Activated CD4-positive, CD25-positive, alpha-beta regulatory T cell treated with anti-CD3 and anti-CD28 coated beads, Interleukin-2, amount 50 U/mL, for 72 hours (primary cell): ENCODE results near the gene LITAF.
A peak's percentile ranks its signal among the peaks of the same experiment; 100 is the strongest.
"Not testable (repeated sequence)": the region's sequence is repeated elsewhere in the genome, so short reads cannot be mapped to it uniquely, and the experiment has no call there.

ENCODE experiments used
- DNase-seq: peaks from one replicate; pipeline ENCODE4 v3.0.0; 2021

Gene LITAF

DNA sequence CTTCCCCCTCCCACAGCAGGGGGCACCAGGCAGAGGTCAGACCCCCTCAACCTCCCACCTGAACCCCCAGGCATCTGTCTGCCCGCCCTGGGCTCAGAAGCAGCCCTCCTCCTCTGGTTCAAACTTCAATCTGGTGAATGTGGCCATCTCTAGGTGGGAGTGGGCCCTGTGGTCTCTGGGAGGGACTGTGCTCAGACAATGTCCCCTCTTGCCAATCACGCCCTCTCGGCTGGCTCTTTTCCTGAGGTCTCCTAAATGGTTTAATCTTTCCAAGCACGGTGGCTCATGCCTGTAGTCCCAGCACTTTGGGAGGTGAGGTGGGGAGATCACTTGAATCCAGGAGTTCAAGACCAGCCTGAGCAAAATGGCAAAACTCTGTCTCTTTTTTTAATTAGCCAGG, 15.2 kb downstream of the LITAF start:
- DNase-seq, result no peak

DNA sequence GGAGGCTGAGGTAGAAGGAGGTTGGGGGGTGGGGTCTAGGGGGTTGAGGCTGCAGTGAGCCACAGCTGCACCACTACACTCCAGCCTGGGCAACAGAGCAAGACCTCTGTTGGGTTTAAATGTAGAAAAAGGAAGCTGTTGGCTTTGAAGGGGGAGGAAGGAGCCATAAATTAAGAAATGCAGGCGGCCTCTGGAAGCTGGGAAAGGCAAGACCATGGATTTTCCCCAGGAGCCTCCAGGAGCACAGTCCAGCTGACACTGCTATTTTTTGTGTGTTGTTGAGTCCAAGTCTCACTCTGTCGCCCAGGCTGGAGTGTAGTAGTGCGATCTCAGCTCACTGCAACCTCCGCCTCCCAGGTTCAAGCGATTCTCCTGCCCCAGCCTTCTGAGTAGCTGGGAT, 15.9 kb downstream of the LITAF start:
- DNase-seq, result no peak

DNA sequence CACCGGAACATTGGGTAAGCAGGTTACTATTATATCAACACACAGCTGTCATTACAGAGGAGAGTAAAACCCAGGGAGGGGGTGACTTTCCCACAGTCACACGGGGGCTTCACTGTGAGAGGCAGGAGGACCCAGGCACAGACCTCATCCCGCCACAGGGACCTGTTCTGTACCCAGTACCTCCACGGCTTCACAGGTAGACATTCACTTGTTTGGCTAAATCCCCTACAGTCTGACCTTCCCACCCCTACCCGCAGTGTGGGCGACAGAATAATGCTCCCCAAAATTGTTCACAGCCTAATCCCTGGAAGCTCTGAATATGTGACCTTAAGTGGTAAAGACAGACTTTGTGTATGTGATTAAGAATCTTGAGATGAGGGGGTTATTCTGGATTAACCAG, 16.5 kb downstream of the LITAF start:
- DNase-seq, result no peak

DNA sequence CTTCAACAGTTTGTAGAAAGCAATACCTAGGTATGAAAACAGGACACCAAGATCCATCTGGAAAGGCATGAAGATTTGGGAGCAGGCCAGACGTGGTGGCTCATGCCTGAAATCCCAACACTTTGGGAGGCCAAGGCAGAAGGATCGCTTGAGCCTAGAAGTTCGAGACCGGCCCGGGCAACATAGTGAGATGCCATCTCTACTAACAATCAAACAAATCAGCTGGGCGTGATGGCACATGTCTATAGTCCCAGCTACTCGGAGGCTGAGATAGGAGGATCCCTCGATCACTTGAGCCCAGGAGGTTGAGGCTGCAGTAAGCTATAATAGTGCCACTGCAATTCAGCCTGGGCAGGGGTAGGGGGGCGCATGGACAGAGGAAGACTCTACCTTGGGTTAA, 20.3 kb downstream of the LITAF start:
- no peak for DNase-seq

DNA sequence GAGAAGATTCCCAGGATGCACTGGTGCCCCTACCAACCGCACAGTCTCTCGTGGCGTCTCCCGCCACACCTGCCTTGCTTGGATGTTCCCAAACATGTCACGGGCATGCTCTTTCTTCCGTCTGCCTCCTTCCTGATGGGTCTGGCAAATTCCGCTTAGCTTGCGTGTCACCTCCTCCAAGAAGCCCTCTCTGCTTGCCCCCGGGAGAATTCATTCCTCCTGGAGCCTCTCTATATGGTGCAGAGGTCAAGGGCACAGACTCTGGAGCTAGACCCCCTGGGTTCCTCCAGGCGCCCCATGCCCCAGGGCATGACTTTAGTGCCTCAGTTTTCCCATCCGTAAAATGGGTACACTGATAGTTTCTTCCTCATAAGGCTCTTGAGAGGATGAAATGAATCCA, 21.1 kb downstream of the LITAF start:
- no peak for DNase-seq

DNA sequence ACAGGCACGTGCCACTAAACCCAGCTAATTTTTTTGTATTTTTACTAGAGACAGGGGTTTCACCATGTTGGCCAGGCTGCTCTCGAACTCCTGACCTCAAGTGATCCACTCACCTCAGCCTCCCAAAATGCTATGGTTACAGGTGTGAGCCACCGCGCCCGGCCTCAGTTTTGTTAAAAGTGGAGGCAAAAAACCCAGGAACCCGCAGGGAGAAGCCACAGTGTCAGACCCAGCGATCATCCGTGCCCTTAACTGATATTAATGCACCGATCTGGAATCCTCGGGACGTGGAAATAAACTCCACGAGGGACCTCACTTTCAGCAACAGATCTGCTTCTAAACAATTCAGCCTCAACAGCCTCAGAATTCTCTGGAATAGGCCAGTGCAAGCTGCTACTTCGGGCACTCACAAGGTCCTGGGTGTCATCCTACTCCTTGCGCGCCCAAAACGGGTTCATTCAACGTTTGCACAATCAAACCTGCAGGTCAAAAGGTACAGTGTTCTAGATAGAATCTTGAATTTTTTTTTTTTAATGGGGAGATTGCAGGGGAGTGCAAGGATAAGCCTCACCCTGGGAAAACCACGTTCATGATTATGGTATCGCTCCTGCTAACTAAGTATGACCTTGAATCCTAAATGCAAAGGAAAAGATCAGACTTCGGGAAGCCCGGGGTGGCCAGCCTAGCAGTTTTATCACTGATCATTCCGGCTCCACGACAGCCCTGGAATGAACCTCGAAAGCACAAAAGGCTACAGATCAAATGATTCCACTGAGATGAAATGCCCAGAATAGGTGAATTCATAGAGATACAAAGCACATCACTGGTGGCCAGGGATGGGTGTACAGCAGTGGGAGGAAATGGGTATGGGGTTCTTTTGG, 22.4 kb downstream of the LITAF start:
- DNase-seq, result no peak

DNA sequence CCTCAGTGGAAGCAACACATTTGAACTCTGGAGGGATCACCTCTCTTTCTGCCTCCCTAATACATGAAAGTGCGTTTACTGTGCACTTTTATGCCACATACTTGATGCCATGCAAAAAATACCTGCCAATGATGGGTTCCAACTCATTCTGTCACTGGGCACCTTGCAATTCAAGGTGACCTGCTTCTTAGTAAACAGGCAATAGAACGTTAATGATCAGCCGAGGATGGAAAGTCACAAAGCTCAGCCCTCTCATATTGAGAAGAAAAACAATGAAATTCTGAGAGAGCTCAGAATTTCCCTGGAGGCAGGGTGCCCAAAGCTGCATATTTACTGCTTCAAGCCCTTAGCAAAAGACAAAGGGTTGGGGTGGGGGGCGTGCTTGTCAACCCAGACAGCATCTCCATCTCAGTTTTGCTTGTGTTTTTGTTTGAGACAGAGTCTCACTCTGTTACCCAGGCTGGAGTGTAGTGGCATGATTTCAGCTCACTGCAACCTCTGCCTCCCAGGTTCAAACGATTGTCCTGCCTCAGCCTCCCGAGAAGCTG, 23.2 kb downstream of the LITAF start:
- no peak for DNase-seq

DNA sequence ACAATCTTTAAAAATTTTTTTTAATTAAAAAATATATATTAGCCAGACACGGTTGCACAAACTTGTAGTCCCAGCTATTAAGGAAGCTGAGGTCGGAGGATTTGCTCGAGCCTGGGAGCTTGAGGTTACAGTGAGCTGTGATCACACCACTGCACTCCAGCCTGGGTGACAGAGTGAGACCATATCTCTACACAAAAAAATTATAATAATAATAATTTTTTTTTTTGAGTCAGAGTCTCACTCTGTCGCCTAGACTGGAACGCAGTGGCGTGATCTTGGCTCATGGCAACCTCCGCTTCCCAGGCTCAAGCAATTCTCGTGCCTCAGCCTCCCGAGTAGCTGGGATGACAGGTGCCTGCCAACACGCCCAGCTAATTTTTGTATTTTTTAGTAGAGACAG, 23.8 kb downstream of the LITAF start:
- no peak for DNase-seq

DNA sequence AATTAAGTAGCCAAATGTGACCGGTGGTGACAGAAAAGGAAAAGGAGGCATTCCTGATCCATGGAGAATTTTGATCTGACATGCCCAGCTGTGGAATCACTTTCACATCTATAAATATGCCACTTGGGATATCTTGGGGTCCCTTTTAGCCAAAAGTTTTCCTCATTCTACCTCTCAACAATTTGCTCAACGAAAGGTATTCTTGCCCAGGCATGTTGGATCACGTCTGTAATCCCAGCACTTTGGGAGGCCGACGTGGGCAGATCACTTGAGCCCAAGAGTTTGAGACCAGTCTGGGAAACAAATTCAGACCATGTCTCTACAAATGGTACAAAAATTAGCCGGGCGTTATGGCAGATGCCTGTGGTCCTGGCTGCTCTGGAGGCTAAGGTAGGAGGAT, 24.3 kb downstream of the LITAF start:
- no peak for DNase-seq

DNA sequence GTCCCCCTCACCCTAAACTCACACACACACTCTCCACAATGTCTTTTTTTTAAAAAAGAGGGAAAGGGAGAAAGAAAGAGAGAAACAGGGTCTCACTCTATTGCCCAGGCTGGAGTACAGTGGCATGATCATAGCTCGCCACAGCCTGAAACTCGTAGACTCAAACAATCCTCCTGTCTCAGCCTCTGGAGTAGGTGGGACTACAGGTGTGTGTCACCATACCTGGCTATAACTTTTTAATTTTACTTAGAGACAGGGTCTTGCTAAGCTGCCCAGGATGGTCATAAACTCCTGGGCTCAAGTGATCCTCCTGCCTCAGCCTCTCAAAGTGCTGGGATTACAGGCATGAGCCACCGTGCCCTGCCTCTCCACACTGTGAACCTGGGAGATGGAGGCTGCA, 24.9 kb downstream of the LITAF start:
- no peak for DNase-seq

DNA sequence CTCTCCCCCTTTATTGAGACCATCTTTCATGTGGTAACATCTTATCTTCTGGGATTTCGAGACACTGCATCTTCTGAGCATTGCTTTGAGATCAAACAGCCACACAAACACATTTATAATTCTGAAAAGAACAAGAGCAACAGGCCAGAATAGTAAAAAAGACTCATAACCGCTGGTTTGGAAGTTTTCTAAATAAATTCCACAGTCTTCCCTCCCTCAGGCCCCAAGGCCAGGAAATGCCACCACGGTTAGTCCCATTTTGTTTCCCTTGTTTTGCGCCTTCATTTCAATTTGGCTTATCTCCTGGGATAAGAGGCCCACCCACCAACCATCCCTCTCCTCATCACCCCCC, 25.3 kb downstream of the LITAF start:
- DNase-seq, result no peak

DNA sequence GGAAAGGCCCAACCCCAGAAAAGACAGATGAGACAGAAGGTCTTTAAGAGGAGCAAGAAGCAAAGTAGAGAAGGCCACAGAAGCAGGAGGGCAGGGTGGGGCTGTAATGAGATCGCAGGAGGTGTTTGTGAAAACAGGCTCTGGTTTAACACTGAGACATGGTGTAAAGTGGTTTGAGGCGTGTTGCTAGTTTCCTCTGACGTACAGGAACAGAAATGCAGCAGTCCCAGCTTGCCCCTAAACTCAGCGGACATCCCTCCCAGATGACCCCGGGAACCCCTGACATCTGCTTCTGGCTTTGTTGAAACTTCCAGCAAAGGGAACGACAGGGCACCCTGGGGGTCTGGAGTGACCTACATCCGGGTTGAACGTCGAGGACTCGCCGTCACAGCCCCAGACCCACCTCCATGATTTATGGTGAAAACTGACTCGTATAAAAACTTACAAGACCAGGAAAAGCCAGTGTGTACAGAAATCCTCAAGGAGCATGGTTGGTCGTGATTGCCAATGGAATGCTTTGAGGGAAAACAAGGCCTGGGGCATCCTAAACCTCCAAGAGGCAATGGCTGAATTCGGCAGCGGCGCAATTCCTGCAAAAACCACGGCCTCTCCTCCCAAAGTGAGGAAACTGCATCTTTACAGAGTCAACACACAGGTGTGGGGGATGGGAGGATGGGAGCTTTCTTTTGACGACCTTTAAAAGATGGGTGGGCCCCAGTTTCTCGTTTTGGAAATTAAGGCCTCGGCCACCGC, 25.8 kb downstream of the LITAF start:
- peak; percentile 41 for DNase-seq

DNA sequence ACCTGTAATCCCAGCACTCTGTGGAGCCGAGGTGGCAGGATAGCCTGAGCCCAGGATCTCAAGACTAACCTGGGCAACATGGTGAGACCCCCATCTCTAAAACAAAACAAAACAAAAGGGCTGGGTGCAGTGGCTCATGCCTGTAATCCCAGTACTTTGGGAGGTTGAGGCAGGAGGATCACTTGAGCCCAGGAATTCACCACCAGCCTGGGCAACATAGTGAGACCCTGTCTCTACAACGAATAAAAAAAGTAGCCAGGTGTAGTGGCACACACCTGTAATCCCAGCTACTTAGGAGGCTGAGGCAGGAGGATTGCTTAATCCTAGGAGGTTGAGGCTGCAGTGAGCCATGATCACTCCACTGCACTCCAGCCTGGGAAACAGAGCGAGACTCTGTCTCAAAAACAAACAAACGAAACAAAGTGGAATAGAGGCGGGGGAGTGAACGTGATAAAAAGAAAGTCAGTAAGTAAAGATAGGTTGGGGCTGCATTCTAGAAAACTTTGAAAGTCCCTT, 28.4 kb downstream of the LITAF start:
- not testable (repeated sequence) for DNase-seq

DNA sequence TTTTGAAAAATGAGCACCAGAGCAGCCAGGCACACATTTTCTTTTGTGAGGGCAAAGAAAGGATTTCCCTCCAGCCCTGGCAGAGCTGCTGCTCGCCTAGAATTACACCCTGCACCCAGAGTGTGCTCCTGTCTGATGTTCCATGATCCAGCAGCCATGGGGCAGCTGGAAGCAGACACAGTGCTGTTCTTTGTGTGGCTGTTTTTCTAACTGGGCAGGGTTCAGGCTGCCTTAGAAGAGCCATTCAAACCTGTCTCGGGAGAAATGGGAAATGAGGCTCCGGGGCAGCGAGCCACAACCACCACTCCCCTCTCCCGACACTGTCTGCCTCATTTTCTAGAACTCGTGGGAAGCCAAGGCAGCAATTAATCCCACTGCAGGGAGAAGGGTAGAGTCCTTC, 28.9 kb downstream of the LITAF start:
- DNase-seq, result no peak

DNA sequence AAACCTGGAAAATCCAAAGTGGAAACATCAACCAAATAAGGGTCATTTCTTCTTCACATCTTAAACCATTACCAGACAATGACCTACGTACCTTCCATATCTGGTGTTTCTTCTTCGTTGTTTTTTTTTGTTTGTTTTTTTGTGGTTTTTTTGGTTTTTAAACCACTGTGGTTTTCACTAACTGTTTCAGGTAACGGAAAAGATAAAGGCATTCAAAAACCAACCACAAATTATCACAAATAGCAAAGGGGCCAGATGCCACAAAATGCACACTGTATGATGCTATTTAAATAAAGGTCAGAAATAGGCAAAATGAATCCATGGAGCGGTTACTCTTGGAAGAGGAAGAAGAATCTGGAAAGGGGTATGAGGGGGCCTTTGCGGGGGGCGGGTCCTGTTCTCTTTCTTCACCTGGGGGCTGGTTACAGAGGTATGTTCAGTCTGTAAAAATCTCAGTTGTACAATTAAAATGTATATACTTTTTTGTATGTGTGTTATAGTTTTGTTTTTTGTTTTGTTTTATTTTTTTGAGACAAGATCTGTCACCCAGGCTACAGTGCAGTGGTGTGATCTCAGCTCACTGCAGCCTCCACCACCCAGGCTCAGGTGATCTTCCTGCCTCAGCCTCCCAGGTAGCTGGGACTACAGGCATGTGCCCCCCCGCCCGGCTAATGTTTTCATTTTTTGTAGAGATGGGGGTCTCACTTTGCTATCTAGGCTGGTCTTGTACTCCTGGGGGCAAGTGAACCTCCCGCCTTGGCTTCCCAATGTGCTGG, 29.6 kb downstream of the LITAF start:
- DNase-seq, result no peak

DNA sequence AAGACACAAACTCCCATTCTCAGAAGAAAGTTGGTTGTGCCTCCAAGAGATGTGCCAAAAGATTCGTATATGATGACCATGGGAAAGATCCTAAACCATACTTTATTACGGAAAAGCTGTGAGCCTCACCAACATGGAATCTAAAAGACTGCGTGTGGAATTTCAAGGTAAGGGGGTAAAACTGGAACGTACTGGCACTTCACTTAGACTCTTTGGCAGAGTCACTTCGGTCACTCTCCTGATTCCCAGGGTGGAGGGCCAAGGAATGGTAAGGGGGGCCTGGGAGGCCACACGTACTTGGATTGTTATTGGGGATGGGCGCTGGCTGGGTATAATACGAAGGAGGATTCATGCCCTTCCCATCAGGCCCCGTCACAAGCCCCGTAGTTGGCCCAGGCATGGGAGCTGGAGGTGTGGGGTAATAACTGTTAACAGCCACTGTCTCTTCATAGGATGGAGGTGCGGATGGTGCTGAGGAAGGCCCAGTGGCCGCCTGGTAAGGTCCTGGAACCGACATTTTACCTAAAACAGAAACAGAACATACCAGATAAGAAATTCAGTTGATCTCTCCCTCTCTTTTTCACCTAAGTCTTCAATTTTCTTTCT, 30.4 kb downstream of the LITAF start:
- DNase-seq, result no peak

DNA sequence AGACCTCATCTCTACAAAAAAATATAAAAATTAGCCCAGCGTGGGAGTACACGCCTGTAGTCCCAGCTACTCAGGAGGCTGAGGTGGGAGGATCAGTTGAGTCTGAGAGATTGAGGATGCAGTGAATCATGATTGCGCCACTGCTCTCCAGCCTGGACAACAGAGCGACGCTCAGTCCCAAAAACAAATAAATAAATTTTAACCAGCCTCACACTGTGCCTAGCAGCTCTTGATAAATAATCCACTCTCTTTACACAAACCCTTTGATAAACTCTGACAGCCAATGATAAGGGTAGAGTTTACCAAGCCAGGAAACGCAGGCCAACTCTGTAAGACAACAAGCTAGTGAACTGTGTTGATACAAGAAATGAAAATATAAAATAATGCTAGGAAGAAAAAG, 32.7 kb downstream of the LITAF start:
- no peak for DNase-seq

DNA sequence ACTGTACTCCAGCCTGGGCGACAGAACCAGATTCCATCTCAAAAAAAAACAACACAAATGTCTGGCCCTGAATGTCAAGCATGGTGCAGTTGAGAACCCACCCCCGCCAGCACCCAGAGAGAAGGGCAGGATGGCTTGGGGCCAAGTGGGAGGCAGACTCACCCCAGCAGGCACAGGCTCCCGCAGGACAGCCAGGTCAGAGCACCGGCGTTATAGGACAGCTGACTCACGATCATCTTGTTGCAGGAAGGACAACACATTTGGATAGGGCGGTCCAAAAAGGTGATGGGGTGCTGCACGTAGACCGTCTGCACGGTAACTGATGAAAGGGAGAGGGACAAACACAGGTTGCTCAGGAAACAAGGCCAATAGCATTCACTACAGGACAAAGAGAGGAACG, 33.3 kb downstream of the LITAF start:
- no peak for DNase-seq

DNA sequence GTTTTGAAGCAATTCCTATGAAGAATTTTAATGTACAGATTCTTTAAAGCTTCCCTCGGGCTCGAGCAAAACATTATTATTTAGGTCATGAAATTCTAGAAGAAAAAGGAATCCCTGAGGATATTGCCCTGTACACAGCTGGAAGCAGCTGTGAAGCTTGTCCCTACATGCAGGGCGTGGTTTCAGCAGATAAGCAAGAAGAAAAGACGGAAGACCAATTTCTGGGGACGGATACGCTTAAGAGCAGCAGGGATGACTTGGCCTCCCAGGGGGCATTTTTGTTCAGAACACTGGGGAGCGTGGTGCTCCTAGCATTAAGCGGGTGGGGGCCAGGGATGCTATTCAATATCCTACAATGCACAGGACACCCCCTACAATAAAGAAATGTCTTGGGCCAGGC, 34.3 kb downstream of the LITAF start:
- no peak for DNase-seq

DNA sequence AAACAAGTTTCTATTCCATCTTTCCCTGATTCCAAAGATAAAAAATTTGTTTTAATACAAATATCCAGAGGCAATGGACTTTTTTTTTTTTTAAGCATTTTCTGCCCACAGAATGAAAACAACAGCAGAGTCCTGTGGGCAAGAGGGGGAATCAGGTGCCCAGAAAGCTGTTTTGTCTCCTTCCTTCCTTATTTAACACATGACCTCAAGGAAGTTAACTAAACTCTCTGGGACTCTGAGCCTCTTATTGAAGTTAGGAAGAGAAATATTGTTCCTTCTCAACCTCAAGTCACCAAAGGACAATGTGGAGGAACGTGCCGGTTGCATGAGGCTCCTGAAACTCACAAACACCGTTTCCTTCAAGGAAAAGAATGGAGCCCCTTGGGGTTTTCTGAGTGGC, 34.9 kb downstream of the LITAF start:
- DNase-seq, result no peak

DNA sequence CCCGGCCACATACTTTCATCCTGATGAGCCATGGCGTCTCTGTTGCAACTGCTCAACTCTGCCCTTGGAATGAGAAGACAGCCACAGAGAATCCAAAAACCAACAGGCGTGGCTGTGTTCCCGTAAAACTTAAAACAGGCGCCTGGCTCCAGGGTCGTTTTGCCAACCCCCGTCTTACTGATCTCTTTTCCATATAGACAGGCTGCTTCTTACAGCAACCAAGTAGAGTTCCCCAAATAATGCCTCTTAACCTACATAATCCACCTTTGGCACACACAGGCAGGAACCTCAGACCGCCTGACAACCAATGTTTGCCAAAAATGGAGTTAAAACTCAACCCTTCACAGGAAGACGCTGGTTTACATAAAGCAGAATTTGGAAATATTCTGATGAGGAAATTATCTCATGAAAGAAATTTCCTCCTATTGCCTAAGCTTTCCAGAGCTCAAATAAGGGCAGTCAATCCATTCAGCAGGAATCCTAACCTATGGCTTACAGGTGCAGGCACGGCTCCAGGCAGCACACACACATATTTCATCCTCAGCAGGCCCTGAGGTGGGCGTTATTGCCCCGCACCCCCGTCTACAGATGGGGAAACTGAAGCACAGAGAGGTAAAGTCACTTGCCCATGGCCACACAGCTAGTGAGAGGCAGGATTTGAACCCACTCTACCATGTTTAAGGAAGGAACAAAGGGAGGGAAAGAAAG, 35.8 kb downstream of the LITAF start:
- DNase-seq, result no peak
